NCI-H748 (cell line): ENCODE data around the gene NOP53.
A peak's percentile ranks its signal among the peaks of the same experiment; 100 is the strongest.
"Not testable (repeated sequence)": the region's sequence is repeated elsewhere in the genome, so short reads cannot be mapped to it uniquely, and the experiment has no call there.

Experiments used
- DNase-seq: peaks from one replicate; lab custom pipeline; 2025; ENCODE audit not compliant: unreplicated experiment; lab: John Stamatoyannopoulos, UW

The NOP53 gene

GRCh38 chr19:47752440-47753211, 7.3 kb downstream of the NOP53 start:
- DNase-seq = no peak

- no peak for DNase-seq
Measured at GRCh38 chr19:47754206-47755064, 9.1 kb downstream of the NOP53 start.

- no peak for DNase-seq
Measured at GRCh38 chr19:47755065-47755761, 9.9 kb downstream of the NOP53 start.

GRCh38 chr19:47755762-47756626, 10.6 kb downstream of the NOP53 start:
- no peak for DNase-seq

- no peak for DNase-seq
Measured at GRCh38 chr19:47756627-47756929, 11.2 kb downstream of the NOP53 start.

GRCh38 chr19:47756953-47757608, 11.7 kb downstream of the NOP53 start:
- DNase-seq = no peak

GRCh38 chr19:47757617-47758442, 12.5 kb downstream of the NOP53 start:
- DNase-seq = no peak

GRCh38 chr19:47758443-47758804, 13.1 kb downstream of the NOP53 start:
- DNase-seq = no peak

GRCh38 chr19:47760632-47760999, 15.3 kb downstream of the NOP53 start:
- DNase-seq = no peak

GRCh38 chr19:47761566-47761965, 16.2 kb downstream of the NOP53 start:
- DNase-seq = no peak

GRCh38 chr19:47762151-47762550, 16.8 kb downstream of the NOP53 start:
- DNase-seq = no peak

GRCh38 chr19:47762615-47763308, 17.4 kb downstream of the NOP53 start:
- no peak for DNase-seq

- DNase-seq = not testable (repeated sequence)
Measured at GRCh38 chr19:47764705-47765104, 19.4 kb downstream of the NOP53 start.

GRCh38 chr19:47765523-47766358, 20.4 kb downstream of the NOP53 start:
- peak; percentile 76 for DNase-seq

GRCh38 chr19:47766359-47766620, 20.9 kb downstream of the NOP53 start:
- DNase-seq = no peak

- DNase-seq = no peak
Measured at GRCh38 chr19:47766670-47767069, 21.3 kb downstream of the NOP53 start.

- no peak for DNase-seq
Measured at GRCh38 chr19:47767349-47767748, 22.0 kb downstream of the NOP53 start.

- no peak for DNase-seq
Measured at GRCh38 chr19:47768604-47769003, 23.3 kb downstream of the NOP53 start.
